Measurements from ENCODE around the gene TAS2R31. TPM values are rescaled to one million over a fixed set of nuclear protein-coding genes. Genes with fewer than 3 reads are reported as not detected.

The TAS2R31 gene
- total RNA-seq: 2.7 and 3.1 TPM in 2 replicates

GRCh38 chr12:11031307-11031706, at the start of gene TAS2R31:
TAS2R31 (minus strand) TSS chr12:11031407; CDS start chr12:11031335, 72 bp downstream.

GRCh38 chr12:11062194-11062593, 31.0 kb upstream of the TAS2R31 start, which contains the start of gene TAS2R46:
TAS2R46 (minus strand) TSS chr12:11062294; CDS start chr12:11062294, 0 bp downstream.

GRCh38 chr12:11022520-11022919, 8.7 kb downstream of the TAS2R31 start, which contains the start of gene TAS2R19:
TAS2R19 (minus strand) TSS chr12:11022620; CDS start chr12:11022571, 49 bp downstream.

GRCh38 chr12:10998204-10998603, 33.0 kb downstream of the TAS2R31 start, which contains the start of gene TAS2R20:
TAS2R20 (minus strand) TSS chr12:10998304; CDS start chr12:10997875, 429 bp downstream.

GRCh38 chr12:10986812-10987211, 44.4 kb downstream of the TAS2R31 start, which contains the start of gene TAS2R50:
TAS2R50 (minus strand) TSS chr12:10986912; CDS start chr12:10986860, 52 bp downstream.

Other genes with a start within 250 kb of the TAS2R31 start
- 0.09 TPM in 1 of 2 replicates, not detected in the other for gene TAS2R7, start 228.8 kb downstream of the TAS2R31 start, total RNA-seq
- gene TAS2R8, start 224.1 kb downstream of the TAS2R31 start, total RNA-seq: 0.09 and 0.11 TPM in 2 replicates
- 0.09 and 0.11 TPM in 2 replicates for gene TAS2R9, start 221.2 kb downstream of the TAS2R31 start, total RNA-seq
- gene TAS2R10, start 205.0 kb downstream of the TAS2R31 start, total RNA-seq: 0.43 and 0.77 TPM in 2 replicates
- 0.17 and 0.22 TPM in 2 replicates for gene PRR4, start 181.9 kb downstream of the TAS2R31 start, total RNA-seq
- 7.6 and 10.3 TPM in 2 replicates for gene PRH1, start 147.2 kb downstream of the TAS2R31 start, total RNA-seq
- gene TAS2R13, start 121.8 kb downstream of the TAS2R31 start, total RNA-seq: 0.54 and 1.0 TPM in 2 replicates
- gene PRH2, start 102.2 kb downstream of the TAS2R31 start, total RNA-seq: 0.09 TPM in 1 of 2 replicates, not detected in the other
- 1.5 and 1.6 TPM in 2 replicates for gene TAS2R14, start 92.1 kb downstream of the TAS2R31 start, total RNA-seq
- gene TAS2R50, start 44.5 kb downstream of the TAS2R31 start, total RNA-seq: 1.6 and 2.4 TPM in 2 replicates
- gene TAS2R20, start 33.1 kb downstream of the TAS2R31 start, total RNA-seq: 1.7 and 2.4 TPM in 2 replicates
- gene TAS2R19, start 8.8 kb downstream of the TAS2R31 start, total RNA-seq: 2.9 and 4.0 TPM in 2 replicates
- 1.5 and 1.6 TPM in 2 replicates for gene TAS2R46, start 30.9 kb upstream of the TAS2R31 start, total RNA-seq
- gene TAS2R43, start 60.9 kb upstream of the TAS2R31 start, total RNA-seq: 0.22 TPM in 1 of 2 replicates, not detected in the other
- 1.6 and 2.7 TPM in 2 replicates for gene TAS2R30, start 103.2 kb upstream of the TAS2R31 start, total RNA-seq
- 4.4 and 5.7 TPM in 2 replicates for gene SMIM10L1, start 139.8 kb upstream of the TAS2R31 start, total RNA-seq
- not detected in 2 replicates for gene TAS2R42, start 155.5 kb upstream of the TAS2R31 start, total RNA-seq
- gene PRB3, start 238.3 kb upstream of the TAS2R31 start, total RNA-seq: not detected in 2 replicates